Gastrocnemius medialis (tissue), 4 donors: ENCODE results near the gene EXOG. TPM values are rescaled to one million over a fixed set of nuclear protein-coding genes. Genes with fewer than 3 reads are reported as not detected.

Source experiments
- ATAC-seq, 2 donors: fragments of 150-250 bp; one replicate each; pipeline ENCODE4 v1.9.1; 2016
- DNase-seq, 2 donors: peaks; one replicate each; pipeline ENCODE4 v3.0.0-alpha.2; 2019
- H3K27ac ChIP-seq, 4 donors: fragments of 200-600 bp; sonication (generic); 1 replicate in 1 of 4; 2 replicates in 3 of 4; pipeline ENCODE4 v1.5.1; 2016 to 2018; ENCODE audit warnings: mild to moderate bottlenecking in 2 of 4, moderate library complexity in 1 of 4
- H3K27me3 ChIP-seq, 3 donors: fragments of 200-600 bp; sonication (generic) in 2 of 3; 1 replicate in 1 of 3; 2 replicates in 2 of 3; pipeline versions ENCODE4 v1.5.1 to v1.6.0; 2016 to 2019; ENCODE audit warnings: mild to moderate bottlenecking in 1 of 3, moderate library complexity in 1 of 3
- H3K36me3 ChIP-seq, 2 donors: fragments of 200-600 bp; sonication (generic) in 1 of 2; one replicate each; pipeline ENCODE4 v1.5.1; 2017 to 2018
- H3K4me1 ChIP-seq, 2 donors: fragments of 200-600 bp; sonication (generic) in 1 of 2; one replicate each; pipeline ENCODE4 v1.5.1; 2016 to 2017; ENCODE audit warnings: mild to moderate bottlenecking in 2 of 2
- H3K4me3 ChIP-seq, 4 donors: fragments of 200-600 bp; sonication (generic) in 3 of 4; 1 replicate in 1 of 4; 2 replicates in 3 of 4; pipeline ENCODE4 v1.5.1; 2016 to 2019; ENCODE audit warnings: mild to moderate bottlenecking in 2 of 4
- H3K9me3 ChIP-seq, 3 donors: fragments of 200-600 bp; sonication (generic) in 2 of 3; 1 replicate in 1 of 3; 2 replicates in 2 of 3; pipeline ENCODE4 v1.5.1; 2016 to 2019
- POLR2A ChIP-seq, 2 donors: fragments of 450-650 bp; IDR thresholded peaks; one replicate each; pipeline ENCODE4 v1.6.1; 2017; ENCODE audit warnings: antibody characterized with exemption in 2 of 2, mild to moderate bottlenecking in 2 of 2, moderate library complexity in 2 of 2
- in situ Hi-C, 4 donors: fragments of 200-750 bp; cut with MboI; loops; one replicate each; pipeline versions ENCODE4 v1.15.0 to v1.8.0; 2017; ENCODE audit warnings: low sequenced_read_pairs in 4 of 4
- intact Hi-C: fragments of 100-400 bp; cut with DNase I; formaldehyde crosslinking; loops from one replicate; pipeline ENCODE4 v1.15.1; 2023; ENCODE audit warnings: low total_unique reads
- total RNA-seq, 4 donors: library from RNA; depleted of rRNA; stranded (reverse); fragments of >200 nt; gene quantifications; one replicate each; pipeline versions ENCODE4 v1.1.0 to v1.2.3, GENCODE V29; 2016
- TF ChIP-seq, protein P1 (sequence below), 5 experiments: fragments of 450-650 bp in 3 of 5; fragments of 200-600 bp in 2 of 5; sonication (generic) in 2 of 5; IDR thresholded peaks in 4 of 5; conservative IDR thresholded peaks in 1 of 5; 1 replicate in 4 of 5; 2 replicates in 1 of 5; pipeline ENCODE4 v1.5.1; 2016 to 2019; ENCODE audit warnings: antibody characterized with exemption in 5 of 5, mild to moderate bottlenecking in 3 of 5, moderate library complexity in 3 of 5

Gene EXOG
- total RNA-seq, 4 donors from 2014 or later = 1.6 to 6.5 (median 2.2) TPM

- H3K27ac ChIP-seq = no peak overlapping the region
- no peaks in the 10 kb centered on the region for H3K9me3 ChIP-seq
- TF ChIP-seq POLR2A (IDR thresholded peaks at IDR 0.05) = no peak
- TF ChIP-seq, protein P1, sequence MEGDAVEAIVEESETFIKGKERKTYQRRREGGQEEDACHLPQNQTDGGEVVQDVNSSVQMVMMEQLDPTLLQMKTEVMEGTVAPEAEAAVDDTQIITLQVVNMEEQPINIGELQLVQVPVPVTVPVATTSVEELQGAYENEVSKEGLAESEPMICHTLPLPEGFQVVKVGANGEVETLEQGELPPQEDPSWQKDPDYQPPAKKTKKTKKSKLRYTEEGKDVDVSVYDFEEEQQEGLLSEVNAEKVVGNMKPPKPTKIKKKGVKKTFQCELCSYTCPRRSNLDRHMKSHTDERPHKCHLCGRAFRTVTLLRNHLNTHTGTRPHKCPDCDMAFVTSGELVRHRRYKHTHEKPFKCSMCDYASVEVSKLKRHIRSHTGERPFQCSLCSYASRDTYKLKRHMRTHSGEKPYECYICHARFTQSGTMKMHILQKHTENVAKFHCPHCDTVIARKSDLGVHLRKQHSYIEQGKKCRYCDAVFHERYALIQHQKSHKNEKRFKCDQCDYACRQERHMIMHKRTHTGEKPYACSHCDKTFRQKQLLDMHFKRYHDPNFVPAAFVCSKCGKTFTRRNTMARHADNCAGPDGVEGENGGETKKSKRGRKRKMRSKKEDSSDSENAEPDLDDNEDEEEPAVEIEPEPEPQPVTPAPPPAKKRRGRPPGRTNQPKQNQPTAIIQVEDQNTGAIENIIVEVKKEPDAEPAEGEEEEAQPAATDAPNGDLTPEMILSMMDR (IDR thresholded peaks at IDR 0.05 in 4 of 5, conservative IDR thresholded peaks at IDR 0.05 in 1 of 5) = no peak
- in situ Hi-C loops = loop anchor here in 2 of 4 donors (25.0 kb wide), 2 partner anchors 471 to 521 kb away; no protein-coding TSS in a partner anchor
- H3K27me3 ChIP-seq = no peaks in the 10 kb centered on the region
- intact Hi-C loops = no loop called here
- H3K4me1 ChIP-seq = peaks cover 14 to 22% of the 10 kb centered on the region in 2 donors
- no peak for ATAC-seq
- no peak overlapping the region for H3K4me3 ChIP-seq
- peaks cover 0 to 20% of the 10 kb centered on the region in 2 donors for H3K36me3 ChIP-seq
- DNase-seq = no peak
Observed at GRCh38 chr3:38516669-38517068, 20.5 kb downstream of the EXOG start.

DNA sequence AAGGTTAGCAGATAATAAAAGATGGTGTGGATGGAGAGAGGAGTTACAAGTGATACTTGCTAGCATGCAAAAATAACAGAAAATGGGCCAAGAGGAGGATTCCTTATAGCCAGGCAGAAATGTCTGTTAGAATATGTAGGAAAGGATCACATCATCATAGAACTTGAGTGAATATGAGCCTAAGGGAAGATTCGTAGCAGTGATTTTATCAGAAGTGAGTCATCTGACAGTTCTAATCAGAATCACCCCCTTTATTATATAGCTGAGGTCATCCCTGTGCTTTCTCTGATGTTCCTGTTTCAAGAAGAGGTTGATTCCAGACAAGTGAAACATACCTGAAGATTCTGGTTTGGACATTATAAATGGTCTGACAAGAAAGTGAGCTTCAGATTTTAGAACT, 22.9 kb downstream of the EXOG start:
- DNase-seq = no peak
- intact Hi-C loops = no loop called here

GRCh38 chr3:38519651-38520050, 23.5 kb downstream of the EXOG start:
- TF ChIP-seq POLR2A (IDR thresholded peaks at IDR 0.05) = no peak
- TF ChIP-seq, protein P1 (IDR thresholded peaks at IDR 0.05 in 4 of 5, conservative IDR thresholded peaks at IDR 0.05 in 1 of 5) = no peak

More for the DNA sequence above, 22.9 kb downstream of the EXOG start:
- H3K9me3 ChIP-seq = no peaks in the 10 kb centered on the region
- no peak for ATAC-seq
- H3K27me3 ChIP-seq = no peaks in the 10 kb centered on the region
- peaks cover 14 to 22% of the 10 kb centered on the region in 2 donors for H3K4me1 ChIP-seq
- no peak overlapping the region for H3K27ac ChIP-seq
- H3K36me3 ChIP-seq = peaks cover 0 to 17% of the 10 kb centered on the region in 2 donors
- in situ Hi-C loops = loop anchor here in 2 of 4 donors (25.0 kb wide), 2 partner anchors 468 to 518 kb away; no protein-coding TSS in a partner anchor
- H3K4me3 ChIP-seq = no peak overlapping the region
- TF ChIP-seq, protein P1 (IDR thresholded peaks at IDR 0.05 in 4 of 5, conservative IDR thresholded peaks at IDR 0.05 in 1 of 5) = no peak
- no peak for TF ChIP-seq POLR2A (IDR thresholded peaks at IDR 0.05)

GRCh38 chr3:38521391-38521987, 25.3 kb downstream of the EXOG start:
- no peaks in the 10 kb centered on the region for H3K27me3 ChIP-seq
- ATAC-seq = no peak
- H3K9me3 ChIP-seq = no peaks in the 10 kb centered on the region
- intact Hi-C loops (loop anchor here (1.0 to 5.0 kb wide), 3 partner anchors 130 to 511 kb away; no protein-coding TSS in a partner anchor), in situ Hi-C loops (loop anchor here (5.0 to 25.0 kb wide), 4 partner anchors 123 to 516 kb away; partner anchors contain the start of gene SCN5A (in 3 of the 4))
- TF ChIP-seq, protein P1 (IDR thresholded peaks at IDR 0.05 in 4 of 5, conservative IDR thresholded peaks at IDR 0.05 in 1 of 5) = peak; percentile 68 to 91 (median 81)
- TF ChIP-seq POLR2A (IDR thresholded peaks at IDR 0.05) = no peak
- no peak overlapping the region for H3K4me3 ChIP-seq
- H3K36me3 ChIP-seq = peaks cover 0 to 26% of the 10 kb centered on the region in 2 donors
- H3K4me1 ChIP-seq = peaks cover 14 to 22% of the 10 kb centered on the region in 2 donors
- H3K27ac ChIP-seq = no peak overlapping the region
- DNase-seq = peak in 1 of 2 donors; percentile 42

More at GRCh38 chr3:38519651-38520050, 23.5 kb downstream of the EXOG start:
- in situ Hi-C loops = loop anchor here (5.0 to 25.0 kb wide), 4 partner anchors 125 to 518 kb away; partner anchors contain the start of gene SCN5A (in 3 of the 4)
- Histone ChIP-seq H3K27me3 (no peaks in the 10 kb centered on the region), H3K4me3 (no peak overlapping the region), H3K36me3 (peaks cover 0 to 19% of the 10 kb centered on the region in 2 donors), H3K9me3 (no peaks in the 10 kb centered on the region), H3K27ac (peak overlapping the region in 1 of 4 donors; percentile 27), H3K4me1 (peaks cover 14 to 22% of the 10 kb centered on the region in 2 donors)
- intact Hi-C loops = loop anchor here (2.0 to 5.0 kb wide), 2 partner anchors 481 to 513 kb away; no protein-coding TSS in a partner anchor
- ATAC-seq = no peak
- no peak for DNase-seq
